GM18505 (cell line): ENCODE measurements around the gene TENT5C.

ENCODE experiments used
- ATAC-seq: cut with Tn5 transposase; IDR thresholded peaks from one replicate; pipeline ENCODE4 v1.9.1; 2021; ENCODE audit not compliant: unreplicated experiment
- POLR2A ChIP-seq: IDR thresholded peaks from 4 replicates; pipeline ENCODE4 v1.6.1; 2011; ENCODE audit warnings: borderline replicate concordance; ENCODE audit not compliant: insufficient read depth, insufficient read length; ENCODE audit errors: extremely low read depth

The TENT5C gene

DNA sequence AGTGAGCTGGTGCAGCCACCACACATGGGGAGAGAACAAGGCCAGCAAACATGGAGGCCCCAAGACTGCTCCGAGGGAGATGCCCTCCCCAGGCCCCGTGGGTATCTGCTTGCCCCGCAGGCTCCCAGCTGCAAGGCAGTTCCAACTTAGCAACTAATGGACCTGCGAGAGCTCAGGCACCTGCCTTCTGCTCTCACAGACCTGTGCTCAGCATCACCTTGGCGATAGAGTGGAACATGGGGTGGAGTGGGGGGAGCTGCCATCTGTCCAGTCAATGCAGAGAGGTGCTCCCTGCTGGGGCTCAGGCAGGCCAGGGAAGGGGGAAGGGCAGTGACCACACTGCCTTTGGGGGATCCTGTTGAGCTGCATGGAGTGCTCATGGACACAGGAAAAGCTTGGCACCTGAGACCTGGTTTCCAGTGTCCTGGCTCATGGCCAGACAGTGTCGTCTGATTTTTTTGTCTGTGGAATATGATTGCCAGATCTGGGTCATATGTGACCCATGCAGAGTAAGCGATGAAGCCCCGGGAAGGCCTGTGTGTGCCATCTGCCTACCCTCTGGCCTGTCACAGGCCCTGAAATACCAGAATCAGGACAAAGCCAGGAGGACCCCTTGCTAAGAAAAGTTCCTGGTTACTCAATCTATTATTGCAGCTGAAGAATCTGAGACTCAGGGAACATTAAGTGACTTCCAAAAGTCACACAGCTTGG, 39.9 kb upstream of the TENT5C start:
- no peak for ATAC-seq
- TF ChIP-seq POLR2A, result no peak

DNA sequence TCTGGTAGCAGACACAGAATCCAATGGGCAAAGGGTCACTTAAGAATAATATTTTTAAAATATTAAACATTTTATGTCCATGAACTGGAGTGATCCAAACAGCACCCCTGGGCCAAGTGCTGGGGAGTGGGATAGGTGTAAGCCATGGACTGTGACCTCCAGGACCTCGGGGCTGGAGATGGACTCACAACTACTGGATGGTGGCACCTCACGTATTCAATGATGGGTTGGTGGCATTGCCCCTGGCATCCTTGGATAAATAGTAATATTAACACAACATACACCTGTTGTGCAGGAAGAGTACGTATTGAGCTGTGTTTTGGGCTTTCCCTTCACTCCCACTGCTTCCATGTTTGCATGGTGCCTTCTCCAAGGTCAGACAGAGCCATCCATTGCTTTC, 39.3 kb upstream of the TENT5C start:
- TF ChIP-seq POLR2A, result no peak

DNA sequence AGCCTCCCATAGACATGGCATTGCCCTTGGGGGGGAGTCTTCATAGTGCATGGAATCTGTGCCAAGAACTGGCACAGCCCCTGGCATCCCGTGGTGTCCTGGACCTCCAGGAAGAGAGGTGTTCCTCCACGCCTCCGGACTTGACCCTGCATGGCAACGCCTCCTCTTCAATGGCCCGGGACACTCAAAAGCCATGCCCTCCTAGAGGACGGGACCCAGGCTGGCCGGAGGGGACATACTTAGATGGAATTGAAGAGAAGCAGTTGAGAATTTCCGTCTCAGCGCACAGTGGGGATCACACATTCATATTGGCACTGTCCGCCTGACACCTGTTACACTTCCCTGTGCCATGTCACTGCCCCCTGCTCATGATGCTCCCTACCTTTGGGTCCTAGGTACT, 38.4 kb upstream of the TENT5C start:
- ATAC-seq, result no peak
- TF ChIP-seq POLR2A, result no peak

More for the DNA sequence above, 39.3 kb upstream of the TENT5C start:
- no peak for ATAC-seq

DNA sequence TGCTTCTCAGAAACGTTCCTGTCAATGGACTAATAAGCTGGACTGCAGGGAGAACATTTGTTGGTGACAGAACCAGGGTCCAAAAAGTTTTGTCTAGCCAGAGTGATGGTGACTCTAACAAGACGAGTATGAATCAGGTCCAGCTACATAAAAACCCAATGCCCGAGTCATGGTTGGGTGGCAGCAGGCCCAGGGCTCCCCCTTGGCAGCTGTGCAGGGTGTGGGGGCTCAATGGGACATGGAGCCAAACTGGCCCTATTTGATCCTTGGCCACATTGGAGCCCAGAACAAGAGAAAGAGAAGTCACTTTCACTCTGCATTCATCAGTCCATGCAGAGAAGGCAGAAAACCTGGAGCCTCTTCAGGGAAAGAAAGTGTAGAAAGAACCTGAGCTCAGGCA, 37.9 kb upstream of the TENT5C start:
- TF ChIP-seq POLR2A, result no peak
- ATAC-seq, result no peak

DNA sequence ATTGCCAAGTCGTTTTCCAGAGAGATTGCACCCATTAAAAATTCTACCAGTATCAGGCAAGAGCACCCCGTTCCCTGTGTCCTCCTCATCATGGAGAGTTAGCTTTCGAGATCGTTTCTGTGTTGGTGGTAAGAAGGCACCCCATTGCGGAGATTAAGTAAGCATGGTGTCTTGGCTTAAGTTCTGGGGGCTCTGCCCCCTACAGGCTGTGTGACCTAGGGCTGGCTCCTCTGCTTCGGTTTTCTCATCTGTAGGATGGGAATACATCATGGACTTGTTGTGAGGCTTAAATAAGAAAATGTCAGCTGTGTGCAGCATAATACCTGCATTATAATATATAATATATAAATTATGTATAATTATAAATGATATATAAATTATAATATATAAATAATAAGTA, 36.8 kb upstream of the TENT5C start:
- ATAC-seq, result no peak
- no peak for TF ChIP-seq POLR2A

DNA sequence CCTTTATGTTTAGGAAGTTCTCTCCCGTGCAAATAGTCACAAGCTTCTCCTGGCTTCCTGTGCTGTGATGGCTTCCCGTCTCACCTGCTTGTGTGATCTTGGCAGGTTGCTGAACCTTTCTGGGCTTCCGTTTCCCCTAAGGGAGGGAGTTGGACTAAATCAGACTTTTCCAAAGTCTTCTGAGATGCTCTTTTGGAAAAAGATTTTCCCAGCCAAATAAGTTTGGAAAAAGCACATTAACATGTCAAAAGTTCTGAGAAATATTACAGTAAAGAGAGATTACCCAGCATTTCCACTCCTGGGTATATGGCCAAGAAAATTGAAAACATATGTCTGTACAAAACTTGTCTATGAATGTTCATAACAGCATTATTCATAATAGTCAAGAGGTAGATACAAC, 36.0 kb upstream of the TENT5C start:
- no peak for ATAC-seq

DNA sequence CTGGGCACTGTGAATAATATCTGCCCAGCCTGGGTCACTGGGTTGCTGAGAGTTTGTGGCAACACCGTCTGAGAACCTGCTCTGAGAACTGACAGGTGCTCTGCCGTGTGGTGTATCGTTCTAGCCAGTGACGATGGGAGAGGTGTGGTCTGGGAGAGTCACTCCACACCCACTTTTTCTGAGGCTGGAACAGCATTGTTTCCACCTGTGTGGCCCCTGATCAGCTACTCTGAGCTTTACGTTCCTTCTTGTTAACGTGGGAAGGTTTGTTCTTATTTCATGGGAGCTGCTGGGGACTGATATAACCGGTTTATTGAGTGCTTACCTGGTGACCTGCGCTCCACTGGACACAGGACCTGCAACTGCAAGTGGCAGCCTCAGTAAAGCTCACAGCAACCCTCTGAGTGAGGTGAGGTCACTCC, 34.8 kb upstream of the TENT5C start:
- no peak for ATAC-seq
- no peak for TF ChIP-seq POLR2A

More for the DNA sequence above, 36.0 kb upstream of the TENT5C start:
- no peak for TF ChIP-seq POLR2A

DNA sequence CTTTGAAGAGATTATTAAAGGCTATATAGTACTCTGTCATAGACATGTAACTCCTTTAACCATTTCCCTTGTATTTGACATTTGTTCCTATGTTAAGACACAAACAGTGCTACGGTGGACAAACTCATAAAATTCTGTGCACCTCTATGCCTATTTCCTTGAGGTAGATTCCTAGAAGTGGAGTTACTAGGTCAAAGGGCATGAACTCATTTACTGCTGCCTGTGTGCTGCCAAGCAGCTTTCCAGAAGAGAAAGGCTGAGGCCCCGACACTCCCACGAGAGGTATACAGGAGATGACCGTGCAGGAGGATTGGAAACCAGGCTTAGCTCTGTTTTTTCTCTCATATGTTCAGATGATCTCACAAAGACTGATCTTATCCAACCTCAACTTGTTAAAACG, 34.4 kb upstream of the TENT5C start:
- TF ChIP-seq POLR2A, result no peak
- no peak for ATAC-seq

DNA sequence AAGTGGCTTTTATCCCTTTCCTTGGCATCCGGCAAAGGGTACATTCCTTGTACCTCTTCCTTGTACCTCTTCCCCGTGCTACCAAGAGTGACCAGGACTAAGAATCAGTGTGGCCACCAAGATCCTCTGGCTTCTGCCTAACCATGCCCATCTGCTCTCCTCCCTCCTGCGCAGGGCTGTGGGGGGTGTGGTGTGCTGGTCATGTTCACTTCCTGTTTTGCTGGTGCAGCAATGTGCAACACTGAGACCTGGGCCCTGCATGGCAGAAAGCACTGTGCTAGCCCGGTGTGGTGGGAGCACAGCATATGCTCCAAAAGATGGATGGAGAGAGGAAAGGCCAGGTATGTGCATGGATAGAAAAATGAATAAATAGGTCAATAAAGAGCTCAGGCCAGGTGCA, 33.3 kb upstream of the TENT5C start:
- TF ChIP-seq POLR2A, result no peak
- peak; percentile 60 for ATAC-seq

DNA sequence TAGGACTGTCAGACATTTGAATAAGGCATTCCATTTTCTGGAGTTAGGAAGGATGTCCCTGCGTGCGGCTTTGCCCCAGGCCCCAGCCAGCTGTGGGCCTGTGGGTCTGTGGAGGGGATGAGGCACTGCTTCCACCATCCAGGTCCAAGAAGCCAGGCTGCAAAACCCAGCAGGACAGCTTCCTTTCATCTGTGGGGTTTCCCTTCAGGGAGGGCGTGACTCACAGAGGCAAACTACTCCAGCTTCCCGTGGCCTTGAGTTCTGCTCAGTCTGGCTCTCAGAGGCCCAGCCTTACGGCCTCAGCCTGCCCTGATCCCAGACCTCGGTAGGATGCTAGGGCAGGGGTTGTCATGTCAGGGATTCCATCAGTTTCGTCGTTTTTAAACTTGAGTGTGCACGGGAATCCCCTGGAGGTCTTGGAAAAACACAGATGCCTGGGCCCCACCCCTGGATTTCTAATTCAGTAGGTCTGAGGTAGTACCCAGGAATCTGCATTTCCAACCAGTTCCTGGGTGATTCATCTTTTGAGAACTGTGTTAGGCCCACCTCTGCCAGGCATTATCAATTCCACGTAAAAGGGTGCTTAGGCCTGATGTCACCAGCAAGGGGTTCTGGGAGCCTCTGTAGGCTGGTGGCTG, 32.3 kb upstream of the TENT5C start:
- TF ChIP-seq POLR2A, result no peak
- no peak for ATAC-seq

DNA sequence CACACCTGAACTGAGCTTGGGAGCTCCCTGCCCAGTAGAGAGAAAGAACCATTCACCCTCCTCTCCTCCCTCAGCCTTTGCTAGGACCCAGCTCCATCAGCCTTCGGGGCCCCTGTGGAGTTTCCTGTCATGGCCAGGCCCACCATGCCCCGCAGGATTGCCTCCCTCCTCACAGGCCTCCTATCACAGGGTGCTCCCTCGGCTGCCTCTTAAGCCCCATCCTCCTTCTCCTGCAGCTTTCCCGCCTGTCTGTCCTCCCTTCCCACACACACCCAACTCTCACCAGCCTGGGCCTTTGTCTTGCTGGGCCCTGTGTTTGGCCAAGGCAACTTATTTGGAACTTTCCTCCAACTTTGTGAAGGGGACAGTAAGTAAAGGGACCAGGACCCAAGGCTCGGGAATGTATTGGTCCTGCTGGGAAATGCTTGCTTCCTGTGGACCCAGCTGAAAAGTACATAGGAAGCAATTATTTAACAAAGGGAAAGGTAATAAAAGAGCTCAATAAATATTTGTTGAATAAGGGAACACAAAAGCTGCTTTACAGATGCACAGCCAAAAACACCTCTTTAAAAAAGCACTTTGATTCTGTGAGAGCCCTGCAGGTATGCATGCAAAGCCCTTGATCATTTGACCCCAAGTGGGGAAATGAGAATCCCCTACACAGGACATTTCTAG, 31.6 kb upstream of the TENT5C start:
- ATAC-seq, result no peak
- no peak for TF ChIP-seq POLR2A

DNA sequence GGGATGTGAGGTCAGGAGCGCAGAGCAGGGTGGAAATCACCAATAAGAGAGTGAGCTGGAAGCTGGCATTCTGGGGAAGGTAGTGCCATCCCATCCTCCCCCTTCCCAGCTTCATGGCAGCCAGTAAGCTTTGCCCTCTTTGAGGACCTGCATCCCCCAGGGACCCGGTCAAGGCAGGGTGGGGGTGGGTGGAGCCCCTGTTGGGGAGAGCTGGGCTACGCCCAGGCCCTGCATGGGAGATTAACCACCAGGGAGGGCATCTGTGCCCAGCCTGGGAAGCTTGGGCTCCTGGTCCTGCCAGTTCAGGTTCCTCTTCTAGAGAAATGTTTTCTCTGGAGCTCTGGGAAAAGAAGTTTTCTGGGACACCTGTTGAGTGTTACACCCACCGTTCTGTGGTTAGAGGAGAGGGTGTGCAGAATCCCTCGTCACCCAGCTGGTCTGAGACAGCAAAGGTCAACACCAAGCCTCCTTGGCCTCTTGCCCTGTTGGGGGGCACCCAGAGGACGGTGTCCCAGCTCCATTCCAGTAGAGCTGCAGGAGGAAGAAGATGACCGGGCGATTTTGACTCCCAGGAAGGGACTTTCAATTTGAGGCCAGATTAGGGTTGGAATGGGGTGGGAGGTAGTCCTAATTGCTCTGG, 30.1 kb upstream of the TENT5C start:
- TF ChIP-seq POLR2A, result no peak
- no peak for ATAC-seq

DNA sequence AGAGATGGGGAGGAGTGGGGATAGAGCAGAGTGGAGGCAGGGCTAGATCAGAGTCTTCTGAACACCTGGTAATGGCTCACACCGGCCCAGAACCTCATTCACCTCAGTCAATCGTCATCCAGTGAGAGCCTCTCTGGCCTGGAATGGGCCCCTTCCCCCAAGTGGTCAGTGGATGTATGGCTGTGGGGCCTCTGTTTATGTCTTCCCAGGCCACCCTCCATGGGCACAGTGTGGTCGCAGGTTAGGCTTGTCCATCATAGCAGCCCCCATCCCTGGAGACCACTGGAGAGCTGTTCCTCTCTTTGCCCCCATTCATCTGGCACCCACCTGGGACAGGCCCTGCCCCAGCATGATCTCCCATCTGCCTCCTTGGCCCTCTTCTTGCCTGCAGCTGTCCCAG, 29.6 kb upstream of the TENT5C start:
- no peak for TF ChIP-seq POLR2A
- no peak for ATAC-seq
